Measurements from ENCODE around the gene RFC3.

DNA sequence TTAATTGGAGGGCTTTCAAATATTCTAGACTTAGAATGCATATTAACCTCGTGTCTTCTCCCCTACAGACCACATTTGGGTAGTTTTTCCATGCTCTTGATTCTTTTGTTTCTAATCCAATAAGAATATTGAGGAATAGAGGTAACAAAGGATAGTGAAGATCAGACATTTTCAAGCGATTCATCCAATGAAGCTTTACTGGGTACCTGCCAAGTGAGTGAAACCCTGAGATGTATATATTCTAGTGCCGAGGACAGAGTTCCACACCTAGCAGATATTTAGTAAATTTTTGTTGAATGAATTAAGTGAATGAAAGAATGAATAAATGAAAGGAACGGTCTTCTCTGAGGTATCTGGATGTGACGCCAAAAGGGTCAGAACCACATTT lies 442 bp upstream of the RFC3 start:
- TF ChIP-seq POLR2AphosphoS5 (IDR thresholded peaks at IDR 0.05; ENCODE audit: low read depth, low read length) (no peak), TAF1 (IDR thresholded peaks at IDR 0.05; ENCODE audit: borderline replicate concordance, insufficient read depth, low read length) (no peak), REST (IDR thresholded peaks at IDR 0.05; ENCODE audit: insufficient read depth in 1 of 2, low read depth in 2 of 2, low read length in 2 of 2) (no peak), SIN3A (IDR thresholded peaks at IDR 0.05; ENCODE audit: borderline replicate concordance, insufficient read depth, low read length) (no peak)
